HT-29 (cell line): Measurements from ENCODE around the gene SIM1. TPM values are rescaled to one million over a fixed set of nuclear protein-coding genes. Genes with fewer than 3 reads are reported as not detected.
A peak's percentile ranks its signal among the peaks of the same experiment; 100 is the strongest.

ENCODE experiments used
- DNase-seq: peaks from one replicate; pipeline ENCODE4 v3.0.0-alpha.2; 2015; ENCODE audit warnings: low spot score
- total RNA-seq: library from RNA; depleted of rRNA; stranded (reverse); fragments of >200 nt; shearing (Covaris generic); gene quantifications from 2 replicates; pipeline ENCODE4 v1.2.3, GENCODE V29; 2014

The SIM1 gene
- total RNA-seq, 1 experiment from 2014 or later, result not detected

GRCh38 chr6:100457311-100457990 lies 7.3 kb downstream of the SIM1 start:
- no peak for DNase-seq

- DNase-seq, result no peak
Observed at GRCh38 chr6:100456908-100457235, 7.8 kb downstream of the SIM1 start.

DNA sequence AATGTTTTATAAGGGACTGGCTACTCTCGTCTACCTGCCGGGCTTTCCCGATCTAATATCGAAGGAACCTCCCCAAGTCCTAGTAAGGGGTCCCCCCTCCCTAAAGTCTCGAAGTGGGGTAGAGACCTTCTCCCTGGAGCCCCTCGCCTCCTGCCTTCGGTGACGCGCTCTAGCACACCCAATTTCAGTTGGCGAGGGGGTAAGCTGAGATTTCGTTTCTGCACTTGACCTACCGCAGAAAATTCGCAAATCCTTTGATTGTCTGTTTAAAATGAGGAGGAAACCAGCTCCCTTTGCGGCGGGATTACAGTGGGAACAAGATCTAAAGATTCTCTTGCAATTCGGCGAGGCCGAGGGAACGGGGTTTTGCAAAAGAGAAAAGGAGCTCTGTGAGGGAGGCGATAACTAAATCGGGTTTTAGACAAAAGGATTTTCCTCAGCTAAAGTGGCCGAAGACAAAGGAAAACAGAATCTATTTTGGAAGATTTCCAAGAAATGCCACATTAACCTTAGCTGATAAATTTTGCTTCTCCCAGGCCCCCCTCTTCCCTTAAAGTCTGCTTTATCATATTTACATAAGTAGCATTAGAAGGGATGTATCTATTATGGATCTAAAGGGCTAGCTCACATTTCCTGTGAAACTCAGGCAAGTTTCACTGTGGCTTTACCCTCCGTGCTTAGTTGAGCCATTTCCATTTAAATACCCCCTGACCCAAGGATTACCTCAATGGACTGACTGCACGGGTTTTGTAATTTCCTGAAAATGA lies 8.4 kb downstream of the SIM1 start:
- DNase-seq, result no peak

DNA sequence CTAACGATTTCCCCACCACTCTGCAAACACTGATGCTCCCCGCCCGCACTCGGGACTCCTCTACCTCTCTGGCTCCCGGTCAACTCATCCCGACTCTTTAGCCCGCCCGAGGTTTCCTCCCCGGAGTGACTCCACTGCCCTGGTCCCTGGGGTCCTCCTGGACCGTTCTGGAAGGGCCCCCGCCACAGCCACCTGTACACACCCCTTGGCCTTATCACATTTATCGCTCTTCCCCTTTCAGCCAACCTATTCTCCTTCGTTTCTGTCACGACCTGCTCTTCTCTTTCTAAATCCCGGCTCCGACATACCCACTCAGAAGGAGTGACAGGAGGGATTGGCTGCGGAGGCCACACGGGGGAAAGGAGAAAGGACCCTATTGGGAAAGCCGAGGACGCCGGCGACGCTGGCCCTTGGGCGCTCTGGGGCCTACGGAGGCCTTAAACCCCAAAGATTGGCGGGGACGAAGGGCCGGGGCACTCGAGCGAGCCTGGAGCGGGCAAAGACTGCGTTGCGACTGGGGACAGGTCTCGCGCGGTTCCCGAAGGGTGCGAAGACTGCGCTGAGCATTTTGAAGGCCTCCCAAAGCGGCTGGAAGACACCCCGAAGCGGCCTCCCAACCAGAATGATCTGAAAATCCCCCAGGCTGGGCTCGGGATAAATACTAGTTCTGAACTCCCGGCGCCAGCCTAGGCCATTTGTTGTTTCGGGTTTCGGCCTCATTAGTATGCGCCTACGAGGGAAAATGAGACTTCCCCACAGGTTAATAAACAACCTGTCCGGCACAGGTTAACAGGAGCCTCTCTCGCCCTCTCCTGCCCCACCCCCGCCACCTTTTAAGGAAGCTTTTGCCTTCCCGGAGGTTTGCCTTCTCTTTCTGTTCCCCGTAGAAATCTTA lies 9.2 kb downstream of the SIM1 start:
- no peak for DNase-seq

- no peak for DNase-seq
Observed at GRCh38 chr6:100454551-100455229, 10.0 kb downstream of the SIM1 start.

DNA sequence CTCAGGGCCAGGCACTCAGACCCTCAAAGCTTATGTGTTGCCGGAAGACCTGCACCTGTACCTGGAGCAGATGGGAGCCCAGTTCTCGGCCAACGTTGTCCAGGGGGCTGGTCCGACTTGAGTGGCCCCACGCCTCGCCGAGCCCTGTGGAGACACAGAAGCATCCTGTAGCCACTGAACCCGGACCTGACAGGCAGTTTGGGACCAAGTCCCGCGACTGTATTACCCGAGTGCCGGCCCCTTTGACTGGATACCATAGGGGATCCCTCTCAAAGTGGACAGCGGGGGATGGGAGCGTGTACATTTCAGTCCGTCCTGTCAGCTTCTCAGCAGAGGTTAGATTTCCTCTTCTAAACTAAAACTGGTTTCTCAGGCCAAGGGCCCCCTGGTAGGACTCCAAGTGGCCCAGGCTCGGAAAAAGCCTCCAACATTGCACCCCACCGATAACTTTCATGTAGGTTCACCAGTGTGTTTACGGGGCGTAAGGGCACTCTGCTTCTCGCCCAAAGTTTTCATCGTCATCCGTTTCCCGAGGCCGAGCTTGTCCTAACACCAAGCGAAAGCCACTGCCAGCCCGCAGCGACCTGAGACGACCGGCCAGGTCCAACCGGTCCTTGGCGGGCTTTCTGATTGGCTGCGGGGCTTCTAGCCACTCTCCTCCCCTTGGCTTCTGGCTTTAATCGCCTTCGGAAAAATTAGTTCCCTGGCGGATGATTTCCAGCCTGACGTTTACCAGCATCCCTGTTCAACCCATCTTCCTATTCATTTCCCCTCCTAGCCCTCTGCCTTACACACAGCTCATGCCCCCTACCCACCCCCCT lies 10.8 kb downstream of the SIM1 start:
- DNase-seq, result no peak

DNA sequence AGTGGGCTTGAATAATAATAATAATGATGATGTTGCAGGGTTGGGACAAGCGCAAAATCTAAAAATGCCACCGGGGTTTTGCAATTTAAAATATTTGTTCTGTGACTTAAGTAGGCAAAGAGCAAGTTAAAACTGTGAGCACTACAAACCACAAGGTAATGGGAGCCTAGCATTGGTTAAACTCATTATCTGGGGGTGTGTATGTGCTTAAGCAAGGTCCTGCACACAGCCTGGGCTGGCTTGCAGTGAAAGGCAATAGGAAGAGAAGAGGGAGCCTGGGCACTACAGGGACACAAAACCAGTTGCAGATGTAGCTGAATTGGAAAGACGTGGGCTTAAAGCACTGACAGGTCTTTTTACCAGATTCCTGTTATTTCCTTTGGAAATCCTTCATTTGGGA lies 11.7 kb downstream of the SIM1 start:
- no peak for DNase-seq

DNA sequence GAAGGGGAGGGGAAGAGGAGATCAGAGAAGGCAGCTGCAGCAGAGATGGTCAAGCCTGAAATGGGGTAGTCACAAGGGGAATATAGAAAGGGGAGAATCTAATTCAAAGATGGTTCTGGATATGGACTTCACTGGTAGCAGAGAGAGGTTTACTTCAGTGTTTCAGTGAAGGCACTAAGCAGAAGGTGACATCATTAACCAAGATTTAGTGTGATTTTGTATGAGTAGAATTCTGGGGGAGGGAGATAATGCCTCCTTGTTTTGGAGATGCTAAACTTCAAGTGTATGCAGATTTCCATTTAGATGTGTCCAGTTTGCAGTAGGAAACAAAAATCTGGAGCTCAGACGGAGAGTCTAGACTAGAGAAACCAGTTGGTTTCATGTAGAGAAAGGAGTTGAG lies 13.1 kb downstream of the SIM1 start:
- no peak for DNase-seq

DNA sequence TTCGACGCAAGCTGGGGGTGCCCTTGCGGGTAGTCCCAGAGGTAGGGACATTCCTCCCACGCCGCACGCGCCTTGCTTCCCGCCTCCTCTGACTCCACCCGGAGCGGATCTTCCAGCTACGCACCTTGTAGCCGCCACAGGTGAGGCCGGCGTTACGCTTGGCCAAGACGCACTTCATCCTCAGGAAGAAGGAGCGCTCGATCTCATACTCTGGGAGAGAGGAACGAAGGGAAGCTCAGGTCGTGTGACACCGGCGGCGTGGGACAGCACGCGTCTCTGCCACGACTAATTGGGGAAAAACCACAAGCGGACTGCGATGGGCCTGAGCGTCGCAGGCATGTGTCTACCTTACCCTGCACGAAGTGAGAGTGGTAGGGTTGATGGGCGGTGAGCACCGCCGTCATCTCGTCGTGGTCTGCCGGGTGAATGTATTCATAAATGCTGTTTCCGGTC lies 15.5 kb downstream of the SIM1 start:
- DNase-seq, result no peak

DNA sequence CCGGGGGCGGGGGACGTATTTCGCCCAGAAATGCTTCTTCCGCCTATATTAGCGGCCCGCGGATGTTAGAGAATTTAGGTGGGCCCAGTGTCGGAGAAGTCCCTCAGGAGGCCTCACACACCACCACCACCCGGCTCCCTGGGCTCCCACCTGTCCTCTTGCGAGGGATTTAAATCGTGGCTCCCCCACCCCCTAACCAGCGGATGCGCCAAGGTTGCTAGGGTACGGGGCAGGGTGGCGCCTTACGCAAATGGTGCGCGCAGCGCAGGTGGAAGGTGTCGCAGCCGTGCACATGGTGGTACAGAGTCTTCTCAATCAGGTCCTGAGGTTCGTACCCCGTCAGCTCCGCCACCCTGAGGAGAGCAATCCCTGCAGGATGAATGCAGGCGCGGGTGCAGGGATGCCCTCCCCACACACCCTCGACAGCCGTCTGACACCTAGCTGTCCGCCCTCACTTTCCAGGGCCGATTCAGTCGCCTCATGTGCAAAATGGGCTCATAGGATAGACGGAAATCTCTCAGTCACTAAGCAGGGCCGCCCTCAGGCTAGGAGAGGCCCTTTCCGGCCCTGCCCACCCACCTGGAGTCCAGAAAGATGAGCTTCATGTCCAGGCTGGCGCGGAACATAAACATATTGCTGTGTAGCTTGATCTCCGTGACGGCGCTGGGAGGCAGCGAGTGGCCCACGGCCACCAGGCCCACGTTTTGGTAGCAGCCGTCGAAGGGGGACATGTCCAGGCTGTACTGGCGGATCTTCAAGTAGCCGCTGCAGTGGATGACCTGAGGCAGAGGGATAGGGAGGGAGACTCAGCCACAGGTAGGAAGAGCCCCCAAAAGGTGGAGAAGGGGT lies 16.6 kb downstream of the SIM1 start:
- DNase-seq, result no peak

GRCh38 chr6:100447081-100447899 lies 17.4 kb downstream of the SIM1 start:
- DNase-seq, result no peak

DNA sequence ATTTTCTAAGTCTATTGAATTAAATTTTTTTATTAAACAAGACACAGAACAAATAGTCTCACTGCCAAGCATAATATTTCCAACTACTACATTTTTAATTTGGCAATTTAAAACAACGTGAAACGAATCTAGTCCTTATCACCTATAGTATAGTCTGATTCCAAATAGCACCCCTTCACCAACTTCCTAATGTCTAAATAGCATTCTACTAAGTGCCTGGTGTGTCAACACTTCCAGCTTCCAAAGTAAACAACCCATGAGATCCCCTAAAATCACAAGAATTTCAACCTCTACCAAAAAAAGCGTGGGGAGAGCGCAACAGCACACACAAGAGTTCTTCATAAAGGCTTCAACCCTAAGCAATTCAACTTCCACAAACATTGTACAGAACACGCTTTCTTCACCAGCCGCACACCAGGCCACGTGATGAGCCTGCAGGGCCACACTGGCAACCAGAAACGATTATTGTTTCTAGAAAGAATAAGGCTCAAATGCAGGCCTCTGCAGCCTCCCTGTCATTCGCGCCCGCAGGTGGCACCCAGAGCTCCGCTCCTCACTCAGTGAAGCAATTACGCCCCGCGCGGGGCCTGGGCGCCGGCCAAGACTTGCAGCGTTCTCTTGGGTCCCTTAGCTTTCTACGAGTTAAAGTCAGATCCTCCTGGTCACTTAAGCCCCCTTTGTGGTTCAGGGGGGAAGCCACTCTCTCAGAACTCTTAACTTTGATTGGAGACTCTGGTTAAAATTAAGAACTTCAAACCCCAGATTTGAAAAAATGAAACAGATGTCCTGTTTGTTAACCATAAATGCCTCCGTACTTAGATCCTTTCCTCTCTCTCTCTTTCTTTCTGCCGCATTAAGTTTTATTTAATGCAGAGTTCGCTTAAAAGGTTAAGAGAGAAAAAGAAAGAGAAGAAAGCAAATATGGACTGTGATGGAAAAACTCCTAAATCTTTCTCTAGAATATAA lies 18.3 kb downstream of the SIM1 start:
- no peak for DNase-seq

DNA sequence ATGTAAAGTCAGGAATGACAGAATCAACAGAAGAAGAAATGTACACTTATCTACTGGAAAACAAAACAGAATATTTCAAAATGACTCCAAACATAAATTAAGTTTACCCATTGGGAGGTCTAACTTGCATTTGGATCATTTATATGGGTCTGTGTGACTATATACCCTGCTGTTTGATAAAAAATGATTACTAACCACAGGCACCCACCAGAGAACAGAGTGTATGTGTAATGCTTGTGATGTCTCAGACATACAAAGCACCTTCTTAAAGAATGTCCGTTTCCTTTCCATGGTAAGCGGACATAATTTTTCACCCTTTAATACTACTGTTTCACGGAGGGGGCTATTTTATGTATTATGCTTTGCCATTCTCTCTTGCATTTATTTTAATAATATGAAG lies 19.2 kb downstream of the SIM1 start:
- no peak for DNase-seq

GRCh38 chr6:100440935-100441334 lies 23.8 kb downstream of the SIM1 start:
- no peak for DNase-seq

GRCh38 chr6:100435299-100435698 lies 29.4 kb downstream of the SIM1 start:
- peak; percentile 8 for DNase-seq

DNA sequence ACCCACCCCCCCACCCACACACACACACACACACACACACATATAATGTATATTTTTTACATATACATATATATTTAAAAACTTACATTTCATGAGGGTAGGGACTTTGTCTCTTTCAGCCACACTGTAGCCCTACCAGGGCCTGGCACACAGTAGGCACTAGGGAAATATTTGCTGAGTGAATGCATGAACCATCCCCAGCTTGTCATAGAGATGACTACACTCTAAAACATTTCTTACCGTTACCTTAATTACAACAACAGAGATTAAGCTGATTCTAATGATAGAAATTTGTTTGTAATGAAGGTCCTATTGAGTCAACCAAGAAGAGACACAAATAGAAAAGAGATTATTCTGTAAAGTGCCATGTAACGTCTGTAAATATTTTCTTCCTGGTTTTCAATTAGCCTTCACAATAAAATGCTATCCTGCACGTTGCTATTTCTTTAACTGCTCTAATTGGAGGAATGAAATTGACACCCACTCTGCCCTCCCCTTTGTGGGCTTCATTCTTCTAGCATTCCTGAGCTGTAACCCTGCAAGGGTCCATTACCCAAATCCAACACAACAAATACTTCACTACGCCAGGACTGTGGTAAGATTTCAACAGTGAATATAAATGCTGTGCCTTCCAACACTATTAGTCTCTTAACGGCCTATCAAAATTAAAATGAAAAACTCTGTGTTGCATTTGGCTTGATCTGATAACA lies 30.8 kb downstream of the SIM1 start:
- no peak for DNase-seq

- DNase-seq, result no peak
Observed at GRCh38 chr6:100432136-100432535, 32.6 kb downstream of the SIM1 start.
